Hepatocyte (in vitro differentiated cells): Measurements from ENCODE around the gene PDE11A. TPM values are rescaled to one million over a fixed set of nuclear protein-coding genes. Genes with fewer than 3 reads are reported as not detected.

Experiments
- DNase-seq: peaks from one replicate; pipeline ENCODE4 v3.0.0-alpha.2; 2016; ENCODE audit warnings: low spot score
- H2AFZ ChIP-seq: fragments of 200-600 bp; sonication (generic); 2 replicates; pipeline ENCODE4 v1.6.0; 2016; ENCODE audit warnings: antibody characterized with exemption, mild to moderate bottlenecking
- H3K27ac ChIP-seq: fragments of 200-600 bp; sonication (generic); 2 replicates; pipeline ENCODE4 v1.5.1; 2016; ENCODE audit warnings: mild to moderate bottlenecking
- H3K27me3 ChIP-seq: fragments of 200-600 bp; sonication (generic); 2 replicates; pipeline ENCODE4 v1.6.1; 2016
- H3K36me3 ChIP-seq: fragments of 200-600 bp; sonication (generic); replicated peaks from 2 replicates; pipeline ENCODE4 v1.5.1; 2016; ENCODE audit warnings: low read depth; ENCODE audit not compliant: insufficient read depth
- H3K4me1 ChIP-seq: fragments of 200-600 bp; sonication (generic); 2 replicates; pipeline ENCODE4 v1.5.1; 2016; ENCODE audit warnings: mild to moderate bottlenecking, moderate library complexity; ENCODE audit not compliant: insufficient read depth
- H3K4me2 ChIP-seq: fragments of 200-600 bp; sonication (generic); 2 replicates; pipeline ENCODE4 v1.6.0; 2016
- H3K4me3 ChIP-seq: fragments of 200-600 bp; sonication (generic); 2 replicates; pipeline ENCODE4 v1.5.1; 2016; ENCODE audit warnings: mild to moderate bottlenecking
- H3K79me2 ChIP-seq: fragments of 200-600 bp; sonication (generic); 2 replicates; pipeline ENCODE4 v1.6.0; 2017; ENCODE audit warnings: mild to moderate bottlenecking
- H3K9me2 ChIP-seq: fragments of 200-600 bp; sonication (generic); replicated peaks from 2 replicates; pipeline ENCODE4 v1.6.0; 2017; ENCODE audit warnings: mild to moderate bottlenecking; ENCODE audit not compliant: insufficient read depth
- H3K9me3 ChIP-seq: fragments of 200-600 bp; sonication (generic); 2 replicates; pipeline ENCODE4 v1.5.1; 2016; ENCODE audit warnings: low read depth, mild to moderate bottlenecking
- H4K20me1 ChIP-seq: fragments of 200-600 bp; sonication (generic); 2 replicates; pipeline ENCODE4 v1.6.0; 2016; ENCODE audit warnings: mild to moderate bottlenecking; ENCODE audit not compliant: insufficient read depth, poor library complexity, severe bottlenecking
- CTCF ChIP-seq: fragments of 200-600 bp; sonication (generic); IDR thresholded peaks from 2 replicates; pipeline ENCODE4 v1.5.1; 2016; ENCODE audit warnings: antibody characterized with exemption, mild to moderate bottlenecking; ENCODE audit not compliant: poor library complexity
- EZH2 ChIP-seq: fragments of 200-600 bp; sonication (generic); IDR thresholded peaks from 2 replicates; pipeline ENCODE4 v1.6.1; 2016; ENCODE audit warnings: antibody characterized with exemption, mild to moderate bottlenecking, borderline replicate concordance
- EZH2phosphoT487 ChIP-seq: fragments of 200-600 bp; sonication (generic); IDR thresholded peaks from one replicate; pipeline ENCODE4 v1.6.1; 2018; ENCODE audit warnings: antibody characterized with exemption, mild to moderate bottlenecking, low read depth, moderate library complexity; ENCODE audit not compliant: unreplicated experiment, severe bottlenecking
- WGBS: methylation state at CpG from one replicate; pipeline ENCODE4 v1.1.6; 2016; ENCODE audit warnings: low lambda C conversion rate; ENCODE audit errors: missing lambda C conversion rate; 5-methylcytosine and 5-hydroxymethylcytosine counted together
- polyA plus RNA-seq: library from polyadenylated mRNA; unstranded; fragments of >200 nt; fragmentation: Nextera tagmentation; extraction: Ambion mirVana; gene quantifications from 2 replicates; pipeline ENCODE4 v1.2.1, GENCODE V29; 2016
- total RNA-seq: library from RNA; depleted of rRNA; stranded (reverse); fragments of >200 nt; gene quantifications from 2 replicates; pipeline ENCODE4 v1.2.3, GENCODE V29; 2014

The PDE11A gene
- total and polyA plus RNA-seq, 2 experiments from 2014 or later = 0.71 to 1.9 TPM

GRCh38 chr2:177897278-177897677 is 175.3 kb downstream of the PDE11A start:
- no peaks in the 10 kb centered on the region for H3K9me2 ChIP-seq
- H4K20me1 ChIP-seq = no peaks in the 10 kb centered on the region
- H3K4me3 ChIP-seq = no peak overlapping the region
- H3K4me2 ChIP-seq = no peak overlapping the region
- H3K36me3 ChIP-seq = no peaks in the 10 kb centered on the region
- no peaks in the 10 kb centered on the region for H3K4me1 ChIP-seq
- 73% methylated on average over 5 of the region's 5 CpGs for WGBS
- no peak for DNase-seq
- no peak overlapping the region for H3K27ac ChIP-seq
- no peaks in the 10 kb centered on the region for H3K27me3 ChIP-seq
- H2AFZ ChIP-seq = no peak overlapping the region
- H3K79me2 ChIP-seq = no peaks in the 10 kb centered on the region
- no peaks in the 10 kb centered on the region for H3K9me3 ChIP-seq
- TF ChIP-seq CTCF = no peak
- no peak for TF ChIP-seq EZH2
- TF ChIP-seq EZH2phosphoT487 = no peak

DNA sequence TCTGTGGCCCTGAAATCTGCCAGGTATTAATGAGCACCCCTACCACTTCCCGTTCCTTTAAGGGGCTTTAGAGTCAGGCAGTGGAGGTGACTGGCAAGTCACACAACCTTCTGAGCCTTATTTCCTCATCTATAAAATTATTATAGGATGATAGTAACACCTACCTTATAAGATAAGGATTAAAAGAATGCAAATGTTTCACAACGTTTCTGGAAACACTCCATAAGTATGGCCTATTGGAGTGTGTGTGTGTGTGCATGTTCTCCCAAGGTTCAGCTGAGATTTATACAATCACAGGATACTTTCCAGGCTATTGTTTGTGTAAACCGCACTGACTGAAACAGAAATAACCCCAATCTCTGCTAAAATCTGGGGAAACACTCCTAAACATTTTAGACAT is 176.0 kb downstream of the PDE11A start:
- H3K4me3 ChIP-seq = no peak overlapping the region
- H3K36me3 ChIP-seq = no peaks in the 10 kb centered on the region
- no peak for TF ChIP-seq EZH2phosphoT487
- TF ChIP-seq CTCF = no peak
- no peak for TF ChIP-seq EZH2
- no peaks in the 10 kb centered on the region for H4K20me1 ChIP-seq
- H2AFZ ChIP-seq = no peak overlapping the region
- WGBS = 48% methylated on average over 3 of the region's 3 CpGs
- no peaks in the 10 kb centered on the region for H3K27me3 ChIP-seq
- no peak overlapping the region for H3K4me2 ChIP-seq
- H3K9me3 ChIP-seq = no peaks in the 10 kb centered on the region
- no peaks in the 10 kb centered on the region for H3K79me2 ChIP-seq
- no peaks in the 10 kb centered on the region for H3K9me2 ChIP-seq
- H3K27ac ChIP-seq = no peak overlapping the region
- DNase-seq = no peak
- no peaks in the 10 kb centered on the region for H3K4me1 ChIP-seq

DNA sequence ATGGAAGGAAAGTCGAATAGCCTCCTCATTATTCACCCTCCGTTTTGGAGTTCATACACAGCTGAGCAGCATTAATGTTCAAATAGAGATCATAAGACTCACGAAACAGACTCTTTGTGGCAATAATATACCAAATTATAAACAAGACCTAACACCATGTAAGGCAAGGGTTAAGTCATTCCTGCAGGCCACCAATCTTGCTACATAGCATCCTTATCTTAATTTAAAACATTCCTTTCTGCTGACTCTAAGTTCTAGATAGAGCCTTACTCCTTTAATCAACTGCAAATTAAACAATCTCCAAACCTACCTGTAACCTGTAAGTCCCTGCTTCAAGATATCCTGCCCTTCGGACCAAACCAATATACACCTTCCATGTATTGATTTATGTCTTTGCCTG is 178.0 kb downstream of the PDE11A start:
- no peak for DNase-seq
- no peaks in the 10 kb centered on the region for H3K9me2 ChIP-seq
- no peak overlapping the region for H3K4me2 ChIP-seq
- TF ChIP-seq EZH2 (no peak), CTCF (no peak), EZH2phosphoT487 (no peak)
- H3K4me3 ChIP-seq = no peak overlapping the region
- H3K4me1 ChIP-seq = no peaks in the 10 kb centered on the region
- H4K20me1 ChIP-seq = no peaks in the 10 kb centered on the region
- H2AFZ ChIP-seq = no peak overlapping the region
- WGBS = 50% methylated on average over 4 of the region's 4 CpGs
- no peaks in the 10 kb centered on the region for H3K27me3 ChIP-seq
- H3K79me2 ChIP-seq = no peaks in the 10 kb centered on the region
- H3K36me3 ChIP-seq = no peaks in the 10 kb centered on the region
- H3K9me3 ChIP-seq = no peaks in the 10 kb centered on the region
- no peak overlapping the region for H3K27ac ChIP-seq

DNA sequence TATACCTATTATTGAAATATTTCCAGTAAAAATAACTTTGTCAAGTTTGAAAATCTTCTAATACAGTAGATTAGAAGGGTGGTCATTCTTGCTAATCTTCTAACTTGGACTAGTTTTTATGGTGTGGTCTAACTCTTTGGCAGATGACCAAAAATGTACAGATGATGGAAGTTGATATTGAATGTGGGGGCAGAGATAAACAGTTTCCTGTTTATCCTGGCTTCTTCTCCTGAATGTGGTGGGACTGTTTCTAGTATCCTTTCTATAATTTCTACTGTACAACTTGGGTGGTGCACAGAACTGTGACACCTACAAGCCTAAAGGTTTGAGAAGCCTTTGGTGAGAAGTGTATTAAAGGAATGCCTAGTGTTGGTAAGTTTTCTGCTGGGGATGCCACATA is 178.7 kb downstream of the PDE11A start:
- no peak overlapping the region for H3K4me2 ChIP-seq
- H3K4me3 ChIP-seq = no peak overlapping the region
- no peaks in the 10 kb centered on the region for H3K27me3 ChIP-seq
- no peaks in the 10 kb centered on the region for H3K36me3 ChIP-seq
- H3K4me1 ChIP-seq = no peaks in the 10 kb centered on the region
- H2AFZ ChIP-seq = no peak overlapping the region
- no peak for DNase-seq
- H3K79me2 ChIP-seq = no peaks in the 10 kb centered on the region
- H3K9me2 ChIP-seq = no peaks in the 10 kb centered on the region
- H3K27ac ChIP-seq = no peak overlapping the region
- no peak for TF ChIP-seq EZH2phosphoT487
- no peak for TF ChIP-seq EZH2
- TF ChIP-seq CTCF = no peak
- H3K9me3 ChIP-seq = no peaks in the 10 kb centered on the region
- H4K20me1 ChIP-seq = no peaks in the 10 kb centered on the region
